AG09309 (cell line): ENCODE results near the gene NECAB2.

ENCODE experiments used
- DNase-seq: peaks from one replicate; pipeline ENCODE4 v3.0.0-alpha.2; 2010; ENCODE audit warnings: low read depth
- H3K4me3 ChIP-seq: 2 replicates; pipeline ENCODE4 v1.5.1; 2011; ENCODE audit warnings: mild to moderate bottlenecking, low read depth, low read length, moderate library complexity; ENCODE audit not compliant: control insufficient read depth
- TF ChIP-seq, protein P1 (sequence below): IDR thresholded peaks from 2 replicates; pipeline ENCODE4 v1.5.1; 2011; ENCODE audit warnings: mild to moderate bottlenecking, low read depth, low read length, inconsistent platforms; ENCODE audit not compliant: insufficient read depth, control insufficient read depth; ENCODE audit errors: missing control alignments

Gene NECAB2

DNA sequence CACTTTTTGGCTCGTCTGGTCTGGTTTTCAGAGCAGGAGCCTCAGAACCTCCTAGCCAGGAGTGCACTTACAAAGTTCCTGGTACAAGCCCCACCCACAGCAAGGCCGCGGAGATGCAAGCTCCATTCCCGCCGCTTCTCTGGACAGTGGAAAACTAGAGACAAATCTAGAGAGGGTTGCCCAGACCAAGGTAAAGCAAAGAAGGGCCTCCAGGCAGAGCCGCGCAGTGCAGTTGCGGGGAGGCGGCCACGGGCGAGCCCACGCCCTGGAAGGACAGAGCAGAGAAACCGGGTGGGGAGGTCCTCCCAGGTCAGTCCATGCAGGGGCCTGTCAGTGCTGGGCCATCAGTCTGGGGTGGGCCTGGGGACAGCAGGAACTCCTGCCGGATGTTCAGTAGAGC lies 26.0 kb upstream of the NECAB2 start:
- TF ChIP-seq, protein P1, sequence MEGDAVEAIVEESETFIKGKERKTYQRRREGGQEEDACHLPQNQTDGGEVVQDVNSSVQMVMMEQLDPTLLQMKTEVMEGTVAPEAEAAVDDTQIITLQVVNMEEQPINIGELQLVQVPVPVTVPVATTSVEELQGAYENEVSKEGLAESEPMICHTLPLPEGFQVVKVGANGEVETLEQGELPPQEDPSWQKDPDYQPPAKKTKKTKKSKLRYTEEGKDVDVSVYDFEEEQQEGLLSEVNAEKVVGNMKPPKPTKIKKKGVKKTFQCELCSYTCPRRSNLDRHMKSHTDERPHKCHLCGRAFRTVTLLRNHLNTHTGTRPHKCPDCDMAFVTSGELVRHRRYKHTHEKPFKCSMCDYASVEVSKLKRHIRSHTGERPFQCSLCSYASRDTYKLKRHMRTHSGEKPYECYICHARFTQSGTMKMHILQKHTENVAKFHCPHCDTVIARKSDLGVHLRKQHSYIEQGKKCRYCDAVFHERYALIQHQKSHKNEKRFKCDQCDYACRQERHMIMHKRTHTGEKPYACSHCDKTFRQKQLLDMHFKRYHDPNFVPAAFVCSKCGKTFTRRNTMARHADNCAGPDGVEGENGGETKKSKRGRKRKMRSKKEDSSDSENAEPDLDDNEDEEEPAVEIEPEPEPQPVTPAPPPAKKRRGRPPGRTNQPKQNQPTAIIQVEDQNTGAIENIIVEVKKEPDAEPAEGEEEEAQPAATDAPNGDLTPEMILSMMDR: no peak
- no peak overlapping the region for H3K4me3 ChIP-seq
- DNase-seq: no peak

GRCh38 chr16:83942815-83943515 lies 25.1 kb upstream of the NECAB2 start:
- H3K4me3 ChIP-seq: no peak overlapping the region
- TF ChIP-seq, protein P1: no peak
- DNase-seq: no peak

GRCh38 chr16:83943516-83944050 lies 24.5 kb upstream of the NECAB2 start:
- TF ChIP-seq, protein P1: no peak
- no peak overlapping the region for H3K4me3 ChIP-seq
- DNase-seq: no peak

GRCh38 chr16:83945587-83945986 lies 22.5 kb upstream of the NECAB2 start:
- TF ChIP-seq, protein P1: no peak
- H3K4me3 ChIP-seq: no peak overlapping the region
- DNase-seq: no peak

DNA sequence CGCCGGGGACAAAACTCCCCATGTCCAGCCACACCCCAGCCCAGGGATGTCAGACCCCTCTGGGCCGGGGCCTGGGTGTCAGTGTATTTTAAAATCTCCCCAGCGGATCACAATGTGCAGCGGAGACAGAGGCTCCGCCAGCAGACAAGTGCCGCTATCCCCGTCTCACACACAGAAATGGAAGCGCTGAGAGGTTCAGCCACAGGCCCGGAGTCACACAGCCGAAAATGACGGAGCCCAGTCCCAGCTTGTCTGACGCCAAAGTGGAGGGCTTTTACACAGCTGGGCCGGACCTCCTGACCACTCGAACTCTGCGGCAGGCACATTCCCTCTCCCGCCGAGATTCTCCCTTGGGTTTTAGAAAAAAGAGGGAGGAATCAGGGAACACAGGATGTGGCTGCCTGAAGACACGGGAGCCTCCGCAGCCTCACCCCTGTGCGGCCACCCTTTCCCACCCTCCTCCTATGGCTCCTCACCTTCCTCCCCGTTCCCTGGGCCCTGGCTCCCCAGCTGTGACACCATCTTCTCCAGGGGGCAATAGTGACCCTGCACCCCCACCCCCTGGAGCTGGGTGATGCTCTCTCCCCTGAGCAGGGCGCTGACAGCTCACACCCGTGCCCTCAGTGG lies 21.8 kb upstream of the NECAB2 start:
- TF ChIP-seq, protein P1: no peak
- DNase-seq: no peak
- no peak overlapping the region for H3K4me3 ChIP-seq

DNA sequence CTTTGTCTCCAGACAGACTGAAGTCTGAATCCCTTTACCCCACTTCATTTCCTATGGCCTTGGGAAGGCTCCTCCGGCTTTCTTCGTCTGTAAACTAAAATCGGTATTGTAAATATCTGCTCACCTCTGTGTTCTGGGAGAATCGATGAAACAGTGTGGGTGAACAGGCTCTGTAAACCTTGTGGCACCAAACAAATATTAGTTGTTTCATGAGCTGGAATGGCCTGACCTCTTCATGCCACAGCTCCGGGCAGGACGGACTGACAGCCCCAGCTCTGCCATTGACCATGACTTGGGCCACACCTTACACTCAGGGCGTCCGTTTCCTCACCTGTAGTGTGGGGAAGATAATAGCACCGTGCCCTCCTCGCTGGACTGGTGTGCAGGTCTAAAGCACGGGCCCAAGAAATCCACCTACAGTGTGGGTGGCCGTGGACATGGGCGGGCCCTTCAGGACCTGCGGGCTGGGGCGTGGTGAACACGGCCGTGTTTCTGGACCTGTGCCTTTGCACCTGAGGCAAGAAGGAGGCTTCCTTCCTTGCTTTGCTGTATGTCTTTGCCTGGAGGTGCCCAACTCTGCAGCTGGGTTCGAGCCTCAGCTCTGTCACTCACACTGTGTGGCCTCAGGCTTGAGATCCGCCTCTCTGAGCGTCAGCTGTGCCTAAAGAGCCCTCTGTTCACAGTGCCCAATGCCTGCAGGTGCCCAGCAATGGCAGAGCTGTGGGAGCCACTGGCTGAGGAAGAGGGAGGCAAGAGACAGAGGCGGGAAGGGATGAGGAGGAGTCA lies 21.1 kb upstream of the NECAB2 start:
- no peak overlapping the region for H3K4me3 ChIP-seq
- TF ChIP-seq, protein P1: no peak
- no peak for DNase-seq
